K562 (cell line): Measurements from ENCODE around the gene INPP5E. TPM values are rescaled to one million over a fixed set of nuclear protein-coding genes. Genes with fewer than 3 reads are reported as not detected.

Source experiments
- ATAC-seq: fragments of 200-7000 bp; cut with Tn5 transposase; 3 replicates; pipeline ENCODE4 v1.9.1; 2020; ENCODE audit warnings: moderate library complexity
- BruUV-seq: library from RNA; stranded (reverse); fragments of 400-500 nt; replicated peaks from 2 replicates; lab custom pipeline; 2021; lab: Mats Ljungman, UMichigan
- CTCF ChIA-PET: fragments of 300-600 bp; formaldehyde crosslinking; extraction: SDS; loops from one replicate; lab custom pipeline; 2021; ENCODE audit warnings: low intra/inter-chr PET ratio; lab: Yijun Ruan, JAX
- POLR2A ChIA-PET: fragments of 300-600, 350-650 bp; sonication (Branson Sonifier 250); formaldehyde crosslinking; extraction: SDS; loops from one replicate; lab custom pipeline; 2021; ENCODE audit warnings: antibody characterized with exemption, inconsistent platforms; lab: Yijun Ruan, JAX
- DNase-seq, 4 experiments: peaks; one replicate each; pipeline versions ENCODE4 v3.0.0 to v3.0.0-alpha.2; 2011 to 2018; ENCODE audit warnings: low spot score in 3 of 4, mixed read lengths in 3 of 4; ENCODE audit errors: extremely low read depth in 1 of 4
- FAIRE-seq: peaks from 2 replicates; lab custom pipeline; 2011; peaks lifted over from hg19 to GRCh38; lab: Jason Lieb, UNC
- H2AFZ ChIP-seq: 2 replicates; pipeline ENCODE4 v1.6.0; 2011; ENCODE audit warnings: low read depth, low read length, control low read depth, inconsistent platforms
- H3K27ac ChIP-seq: fragments of 200-600 bp; 3 replicates; pipeline ENCODE4 v1.8.0; 2011; ENCODE audit warnings: low read depth, mild to moderate bottlenecking, control low read depth, inconsistent platforms, low read length, moderate library complexity, mixed read lengths; ENCODE audit errors: extremely low read depth
- H3K27me3 ChIP-seq, 2 experiments: fragments of 300-600 bp in 1 of 2; 2 replicates in 1 of 2; 3 replicates in 1 of 2; pipeline versions ENCODE4 v1.6.0 to v1.8.0; 2011; ENCODE audit warnings: inconsistent platforms in 2 of 2, low read length in 2 of 2, mild to moderate bottlenecking in 1 of 2, mixed read lengths in 1 of 2, moderate library complexity in 1 of 2; ENCODE audit not compliant: control insufficient read depth in 2 of 2, insufficient read depth in 2 of 2
- H3K36me3 ChIP-seq: fragments of 300-600 bp; 3 replicates; pipeline ENCODE4 v1.8.0; 2011; ENCODE audit warnings: mild to moderate bottlenecking, low read length, inconsistent platforms; ENCODE audit not compliant: control insufficient read depth, insufficient read depth
- H3K4me1 ChIP-seq, 2 experiments: fragments of 200-600 bp in 1 of 2; replicated peaks in 1 of 2; 2 replicates in 1 of 2; 3 replicates in 1 of 2; pipeline versions ENCODE4 v1.5.1 to v1.8.0; 2011; ENCODE audit warnings: inconsistent platforms in 2 of 2, low read length in 2 of 2, mild to moderate bottlenecking in 1 of 2, mixed read lengths in 1 of 2, moderate library complexity in 1 of 2; ENCODE audit not compliant: control insufficient read depth in 2 of 2, insufficient read depth in 2 of 2
- H3K4me2 ChIP-seq: 2 replicates; pipeline ENCODE4 v1.6.1; 2011; ENCODE audit warnings: low read length, control low read depth, inconsistent platforms, mixed read lengths; ENCODE audit not compliant: insufficient read depth
- H3K4me3 ChIP-seq: fragments of 200-600 bp; sonication (generic), shearing (Covaris generic); 2 replicates; pipeline ENCODE4 v1.5.1; 2016; ENCODE audit warnings: control low read depth, inconsistent platforms
- H3K79me2 ChIP-seq: fragments of 200-600 bp; 3 replicates; pipeline ENCODE4 v1.8.0; 2011; ENCODE audit warnings: low read length, inconsistent platforms; ENCODE audit not compliant: control insufficient read depth, insufficient read depth
- H3K9ac ChIP-seq, 2 experiments: 2 replicates each; pipeline versions ENCODE4 v1.6.0 to v1.6.1; 2011; ENCODE audit warnings: low read depth in 2 of 2, low read length in 2 of 2, control low read depth in 1 of 2, inconsistent platforms in 1 of 2, mild to moderate bottlenecking in 1 of 2, mixed read lengths in 1 of 2; ENCODE audit not compliant: insufficient read depth in 1 of 2
- H3K9me1 ChIP-seq: one replicate; pipeline ENCODE4 v1.6.0; 2011; ENCODE audit warnings: inconsistent platforms, mild to moderate bottlenecking, low read length, moderate library complexity; ENCODE audit not compliant: control insufficient read depth, insufficient read depth
- H3K9me3 ChIP-seq: replicated peaks from 2 replicates; pipeline ENCODE4 v1.5.1; 2011; ENCODE audit warnings: low read depth, low read length, inconsistent platforms; ENCODE audit not compliant: control insufficient read depth, insufficient read depth
- H4K20me1 ChIP-seq: replicated peaks from 2 replicates; pipeline ENCODE4 v1.6.1; 2011; ENCODE audit warnings: low read length, inconsistent platforms, mixed read lengths; ENCODE audit not compliant: control insufficient read depth, insufficient read depth
- DIDO1 ChIP-seq: fragments of 450-650 bp; IDR thresholded peaks from 2 replicates; pipeline ENCODE4 v1.6.1; 2016; ENCODE audit warnings: low read depth, missing biosample characterization, missing genetic modification characterization
- POLR2G ChIP-seq: fragments of 200-400 bp; formaldehyde crosslinking; IDR thresholded peaks from 2 replicates; pipeline ENCODE4 v1.6.1; 2017; ENCODE audit warnings: low read depth, mild to moderate bottlenecking, antibody characterized with exemption, low read length, moderate library complexity
- PRDM10 ChIP-seq: fragments of 450-650 bp; IDR thresholded peaks from 2 replicates; pipeline ENCODE4 v1.6.1; 2018; ENCODE audit not compliant: partially characterized antibody
- RBFOX2 ChIP-seq: fragments of 200-400 bp; formaldehyde crosslinking; IDR thresholded peaks from 2 replicates; pipeline ENCODE4 v1.6.1; 2017; ENCODE audit warnings: low read depth, mild to moderate bottlenecking, low read length, moderate library complexity
- SMAD2 ChIP-seq: fragments of 150-350 bp; IDR thresholded peaks from 2 replicates; pipeline ENCODE4 v1.6.1; 2014; ENCODE audit warnings: low read depth, mild to moderate bottlenecking, low read length
- XRCC3 ChIP-seq: fragments of 450-650 bp; IDR thresholded peaks from 2 replicates; pipeline ENCODE4 v1.6.1; 2017; ENCODE audit warnings: mild to moderate bottlenecking, moderate library complexity
- WGBS: fragments of 100-300 bp; shearing (Covaris generic); methylation state at CpG from one replicate; pipeline ENCODE4 v1.1.6; 2016; ENCODE audit warnings: low coverage, mixed read lengths; ENCODE audit not compliant: insufficient coverage; ENCODE audit errors: missing lambda C conversion rate; 5-methylcytosine and 5-hydroxymethylcytosine counted together
- in situ Hi-C: fragments of 300-500 bp; cut with MboI; formaldehyde crosslinking; loops from 4 replicates; pipeline ENCODE4 v1.15.0; 2018; ENCODE audit warnings: inconsistent platforms, mixed read lengths
- intact Hi-C: fragments of 100-400 bp; cut with micrococcal nuclease; formaldehyde crosslinking; loops from 2 replicates; pipeline ENCODE4 v1.14.2; 2022
- polyA plus RNA-seq, 8 experiments: library from polyadenylated mRNA; depleted of rRNA in 4 of 8; stranded (reverse) in 5 of 8; unstranded in 3 of 8; fragments of >200 nt; fragmentation: Nextera tagmentation in 2 of 8; fragmentation: Illumina TruSeq in 1 of 8; extraction: Ambion mirVana in 2 of 8; extraction: Trizol in 1 of 8; gene quantifications; 2 replicates each; pipeline versions ENCODE4 v1.2.1 to v1.2.3, GENCODE V29; 2011 to 2014; ENCODE audit warnings: inconsistent platforms in 1 of 8, missing spikeins in 1 of 8
- total RNA-seq, 7 experiments: library from RNA; depleted of rRNA in 6 of 7; stranded (reverse); fragments of >200 nt in 6 of 7; fragmentation: Illumina TruSeq in 2 of 7; extraction: Trizol in 2 of 7; gene quantifications; 2 replicates each; pipeline versions ENCODE4 v1.2.1 to v1.2.3, GENCODE V29; 2011 to 2021; ENCODE audit warnings: low replicate concordance in 1 of 7

Gene INPP5E
- total and polyA plus RNA-seq, 9 of the 15 experiments (the other 6 are each of a cell fraction or from before 2014, with no cell fraction given): 0.38 to 17.4 (median 4.9) TPM

GRCh38 chr9:136394312-136395019, 45.2 kb downstream of the INPP5E start:
- H3K27ac ChIP-seq: no peak overlapping the region
- H3K9me3 ChIP-seq: no peaks in the 10 kb centered on the region
- H3K4me1 ChIP-seq: peaks cover 7 to 32% of the 10 kb centered on the region in 2 experiments; a peak in 4 of 5 replicates
- H4K20me1 ChIP-seq: no peaks in the 10 kb centered on the region; the same call in 1 of the 2 replicates
- DNase-seq: no peak
- FAIRE-seq: no peak
- H3K4me2 ChIP-seq: no peak overlapping the region
- BruUV-seq: no TSS peak
- peaks cover 19% of the 10 kb centered on the region for H3K79me2 ChIP-seq
- no peaks in the 10 kb centered on the region for H3K9me1 ChIP-seq
- H3K9ac ChIP-seq: peak overlapping the region in 1 of 2 experiments; percentile 57; a peak in 1 of 4 replicates
- no peaks in the 10 kb centered on the region for H3K27me3 ChIP-seq
- no peak overlapping the region for H2AFZ ChIP-seq
- in situ Hi-C loops (no loop called here), intact Hi-C loops (no loop called here)
- no peak for TF ChIP-seq XRCC3
- peak; percentile 27 for TF ChIP-seq RBFOX2
- no peak for TF ChIP-seq DIDO1 (tag)
- peak; percentile 60 for TF ChIP-seq POLR2G
- no peak for ATAC-seq
- POLR2A ChIA-PET: interaction anchor here (0.6 to 1.0 kb wide), 3 partner anchors 9 to 29 kb away, joined by 3 to 5 read pairs (median 3); no protein-coding TSS in a partner anchor
- CTCF ChIA-PET: no interaction called here
- WGBS: 94% methylated on average over 21 of the region's 21 CpGs
- no peak overlapping the region for H3K4me3 ChIP-seq
- peaks cover 88% of the 10 kb centered on the region for H3K36me3 ChIP-seq

DNA sequence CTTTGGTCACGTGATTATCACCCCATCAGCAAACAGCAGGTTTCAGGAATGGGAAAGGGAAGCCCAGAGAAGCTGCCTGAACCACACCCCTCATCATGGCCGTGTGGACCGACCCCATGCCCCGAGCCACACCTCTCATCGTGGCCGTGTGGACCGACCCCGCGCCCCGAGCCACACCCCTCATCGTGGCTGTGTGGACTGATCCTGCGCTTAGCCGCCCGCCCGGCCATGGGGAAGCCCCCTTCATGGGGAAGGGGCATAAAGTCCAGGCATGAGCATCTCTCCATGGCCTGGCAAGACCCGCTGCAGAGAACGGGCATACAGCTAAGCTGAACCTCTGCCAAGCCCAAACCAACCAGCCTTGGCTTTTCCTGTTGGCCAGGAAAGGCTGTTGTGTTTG, 46.1 kb downstream of the INPP5E start:
- peaks cover 9% of the 10 kb centered on the region for H3K79me2 ChIP-seq
- in situ Hi-C loops (no loop called here), intact Hi-C loops (no loop called here)
- ATAC-seq (no peak), DNase-seq (peak in 1 of 4 experiments; percentile 33), FAIRE-seq (no peak)
- no peak overlapping the region for H3K9ac ChIP-seq
- H3K9me3 ChIP-seq: no peaks in the 10 kb centered on the region
- POLR2A ChIA-PET: interaction anchor here (1.0 to 3.3 kb wide), 2 partner anchors 10 to 16 kb away, joined by 5 to 8 read pairs; partner anchors contain the start of genes ENTR1 and PMPCA
- H3K4me1 ChIP-seq: peaks cover 2 to 22% of the 10 kb centered on the region in 2 experiments; a peak in 4 of 5 replicates
- no peak overlapping the region for H2AFZ ChIP-seq
- 85% methylated on average over 13 of the region's 17 CpGs for WGBS
- no peak overlapping the region for H3K4me3 ChIP-seq
- TF ChIP-seq PRDM10 (peak; percentile 21), SMAD2 (no peak)
- CTCF ChIA-PET: no interaction called here
- H3K9me1 ChIP-seq: no peaks in the 10 kb centered on the region
- H3K27ac ChIP-seq: no peak overlapping the region
- H3K4me2 ChIP-seq: no peak overlapping the region
- H3K27me3 ChIP-seq: no peaks in the 10 kb centered on the region
- H4K20me1 ChIP-seq: no peaks in the 10 kb centered on the region; the same call in 1 of the 2 replicates
- H3K36me3 ChIP-seq: peaks cover 94% of the 10 kb centered on the region
- no TSS peak for BruUV-seq
